CD4-positive, CD25-positive, alpha-beta regulatory T cell (primary cell): Measurements from ENCODE around the gene DUSP10. TPM values are rescaled to one million over a fixed set of nuclear protein-coding genes. Genes with fewer than 3 reads are reported as not detected.

ENCODE experiments used
- ATAC-seq, 2 donors: fragments of 150-1000 bp; cut with Tn5 transposase; one replicate each; pipeline ENCODE4 v1.10.0; 2021; ENCODE audit warnings: low read depth in 2 of 2, moderate number of reproducible peaks in 2 of 2, moderate library complexity in 1 of 2
- DNase-seq, 3 donors: peaks; one replicate each; pipeline versions ENCODE4 v3.0.0 to v3.0.0-alpha.2; 2012 to 2022; ENCODE audit warnings: mixed read lengths in 1 of 3
- H3K27ac ChIP-seq: one replicate; pipeline ENCODE4 v1.7.0; 2013; ENCODE audit warnings: mild to moderate bottlenecking, low read length; ENCODE audit not compliant: insufficient read depth, poor library complexity, severe bottlenecking
- H3K27me3 ChIP-seq: one replicate; pipeline ENCODE4 v1.7.0; 2013; ENCODE audit warnings: low read length; ENCODE audit not compliant: control insufficient read depth, insufficient read depth
- H3K36me3 ChIP-seq: one replicate; pipeline ENCODE4 v1.7.0; 2013; ENCODE audit warnings: mild to moderate bottlenecking, low read length, moderate library complexity; ENCODE audit not compliant: control insufficient read depth, insufficient read depth
- H3K4me1 ChIP-seq: 2 replicates; pipeline ENCODE4 v1.7.0; 2013; ENCODE audit warnings: mild to moderate bottlenecking, low read length; ENCODE audit not compliant: insufficient read depth, control insufficient read depth, poor library complexity, severe bottlenecking
- H3K4me3 ChIP-seq: one replicate; pipeline ENCODE4 v1.7.0; 2013; ENCODE audit warnings: low read depth, mild to moderate bottlenecking, low read length, moderate library complexity
- H3K9me3 ChIP-seq, 2 experiments: 1 replicate in 1 of 2; 2 replicates in 1 of 2; pipeline ENCODE4 v1.7.0; 2013; ENCODE audit warnings: low read length in 2 of 2, mild to moderate bottlenecking in 1 of 2, moderate library complexity in 1 of 2; ENCODE audit not compliant: control insufficient read depth in 2 of 2
- H3K27ac Mint-ChIP-seq, 3 donors: one replicate each; pipeline ENCODE4 v1.8.0; 2020 to 2022; ENCODE audit warnings: mild to moderate bottlenecking in 3 of 3, mixed read lengths in 3 of 3, moderate library complexity in 2 of 3
- H3K27me3 Mint-ChIP-seq: one replicate; pipeline ENCODE4 v1.8.0; 2022; ENCODE audit warnings: mild to moderate bottlenecking, mixed read lengths
- H3K36me3 Mint-ChIP-seq: one replicate; pipeline ENCODE4 v1.8.0; 2020; ENCODE audit warnings: mixed read lengths
- H3K4me1 Mint-ChIP-seq, 4 donors: one replicate each; pipeline ENCODE4 v1.8.0; 2020 to 2022; ENCODE audit warnings: mixed read lengths in 4 of 4, mild to moderate bottlenecking in 1 of 4
- H3K4me3 Mint-ChIP-seq, 4 donors: one replicate each; pipeline ENCODE4 v1.8.0; 2020 to 2022; ENCODE audit warnings: mild to moderate bottlenecking in 4 of 4, mixed read lengths in 4 of 4, moderate library complexity in 3 of 4
- H3K9me3 Mint-ChIP-seq, 7 donors: one replicate each; pipeline ENCODE4 v1.8.0; 2020 to 2022; ENCODE audit warnings: mixed read lengths in 7 of 7, mild to moderate bottlenecking in 3 of 7, moderate library complexity in 2 of 7
- polyA plus RNA-seq, 4 donors: library from polyadenylated mRNA; unstranded; fragments of 300-500 nt; fragmentation: Illumina TruSeq; gene quantifications; one replicate each; pipeline ENCODE4 v1.2.3, GENCODE V29; 2021
- total RNA-seq: library from RNA; stranded (reverse); gene quantifications from one replicate; pipeline ENCODE4 v1.2.3, GENCODE V29; 2022

Gene DUSP10
- total and polyA plus RNA-seq, 5 donors from 2014 or later: 30.7 to 251 (median 37.7) TPM

GRCh38 chr1:221723018-221723847 lies 18.7 kb downstream of the DUSP10 start:
- Histone ChIP-seq H3K4me1 (peaks cover 60% of the 10 kb centered on the region), H3K9me3 (peaks cover 2 to 11% of the 10 kb centered on the region in 2 experiments), H3K27me3 (no peaks in the 10 kb centered on the region), H3K4me3 (peak overlapping the region; percentile 17), H3K27ac (no peak overlapping the region), H3K36me3 (peaks cover 15% of the 10 kb centered on the region)
- peaks cover 42% of the 10 kb centered on the region for H3K36me3 Mint-ChIP-seq
- DNase-seq: no peak
- no peak for ATAC-seq
- H3K9me3 Mint-ChIP-seq: peaks cover 0 to 5% (median 2%) of the 10 kb centered on the region in 7 donors
- peaks cover 49 to 95% (median 75%) of the 10 kb centered on the region in 4 donors for H3K4me1 Mint-ChIP-seq
- no peaks in the 10 kb centered on the region for H3K27me3 Mint-ChIP-seq
- H3K4me3 Mint-ChIP-seq: peak overlapping the region in 2 of 4 donors; percentile 10 to 19
- peak overlapping the region; percentile 5 to 55 (median 44) for H3K27ac Mint-ChIP-seq

GRCh38 chr1:221722254-221723017 lies 19.5 kb downstream of the DUSP10 start:
- Histone ChIP-seq H3K27ac (no peak overlapping the region), H3K36me3 (peaks cover 15% of the 10 kb centered on the region), H3K27me3 (no peaks in the 10 kb centered on the region), H3K9me3 (peaks cover 2 to 11% of the 10 kb centered on the region in 2 experiments), H3K4me3 (peak overlapping the region; percentile 0), H3K4me1 (peaks cover 58% of the 10 kb centered on the region)
- DNase-seq: no peak
- ATAC-seq: no peak
- H3K27ac Mint-ChIP-seq: peak overlapping the region; percentile 44 to 67 (median 55)
- peaks cover 0 to 5% (median 2%) of the 10 kb centered on the region in 7 donors for H3K9me3 Mint-ChIP-seq
- peak overlapping the region in 2 of 4 donors; percentile 9 to 86 for H3K4me3 Mint-ChIP-seq
- peaks cover 49 to 94% (median 74%) of the 10 kb centered on the region in 4 donors for H3K4me1 Mint-ChIP-seq
- no peaks in the 10 kb centered on the region for H3K27me3 Mint-ChIP-seq
- peaks cover 43% of the 10 kb centered on the region for H3K36me3 Mint-ChIP-seq

- Histone ChIP-seq H3K27ac (no peak overlapping the region), H3K36me3 (peaks cover 15% of the 10 kb centered on the region), H3K27me3 (no peaks in the 10 kb centered on the region), H3K4me3 (no peak overlapping the region), H3K4me1 (peaks cover 61% of the 10 kb centered on the region), H3K9me3 (peaks cover 2 to 11% of the 10 kb centered on the region in 2 experiments)
- Mint-ChIP-seq H3K27me3 (no peaks in the 10 kb centered on the region), H3K4me3 (no peak overlapping the region), H3K36me3 (peaks cover 47% of the 10 kb centered on the region), H3K9me3 (peaks cover 0 to 7% (median 2%) of the 10 kb centered on the region in 7 donors), H3K27ac (peak overlapping the region in 2 of 3 donors; percentile 44 to 85), H3K4me1 (peaks cover 36 to 94% (median 74%) of the 10 kb centered on the region in 4 donors)
- ATAC-seq: no peak
- no peak for DNase-seq
Observed at GRCh38 chr1:221720545-221720944, 21.3 kb downstream of the DUSP10 start.

- ATAC-seq (no peak), DNase-seq (no peak)
- peaks cover 2 to 11% of the 10 kb centered on the region in 2 experiments for H3K9me3 ChIP-seq
- H3K27ac ChIP-seq: no peak overlapping the region
- Mint-ChIP-seq H3K9me3 (peaks cover 0 to 7% (median 2%) of the 10 kb centered on the region in 7 donors), H3K27me3 (no peaks in the 10 kb centered on the region), H3K36me3 (peaks cover 50% of the 10 kb centered on the region), H3K4me3 (peak overlapping the region in 2 of 4 donors; percentile 24 to 56), H3K4me1 (peaks cover 38 to 94% (median 74%) of the 10 kb centered on the region in 4 donors), H3K27ac (no peak overlapping the region)
- peaks cover 61% of the 10 kb centered on the region for H3K4me1 ChIP-seq
- no peaks in the 10 kb centered on the region for H3K27me3 ChIP-seq
- H3K4me3 ChIP-seq: no peak overlapping the region
- H3K36me3 ChIP-seq: peaks cover 15% of the 10 kb centered on the region
Observed at GRCh38 chr1:221719987-221720386, 21.9 kb downstream of the DUSP10 start.

GRCh38 chr1:221719278-221719597 lies 22.7 kb downstream of the DUSP10 start:
- Mint-ChIP-seq H3K27ac (no peak overlapping the region), H3K4me3 (peak overlapping the region in 2 of 4 donors; percentile 54 to 56), H3K27me3 (no peaks in the 10 kb centered on the region), H3K9me3 (peaks cover 0 to 7% (median 2%) of the 10 kb centered on the region in 7 donors), H3K36me3 (peaks cover 53% of the 10 kb centered on the region), H3K4me1 (peaks cover 46 to 95% (median 76%) of the 10 kb centered on the region in 4 donors)
- ATAC-seq (no peak), DNase-seq (no peak)
- Histone ChIP-seq H3K36me3 (peaks cover 18% of the 10 kb centered on the region), H3K27ac (no peak overlapping the region), H3K27me3 (no peaks in the 10 kb centered on the region), H3K9me3 (peaks cover 2 to 11% of the 10 kb centered on the region in 2 experiments), H3K4me1 (peaks cover 61% of the 10 kb centered on the region), H3K4me3 (peak overlapping the region; percentile 23)

- peaks cover 13% of the 10 kb centered on the region for H3K36me3 ChIP-seq
- H3K4me3 ChIP-seq: peak overlapping the region; percentile 23
- H3K27me3 ChIP-seq: no peaks in the 10 kb centered on the region
- H3K4me1 Mint-ChIP-seq: peaks cover 52 to 97% (median 81%) of the 10 kb centered on the region in 4 donors
- ATAC-seq (no peak), DNase-seq (no peak)
- H3K36me3 Mint-ChIP-seq: peaks cover 49% of the 10 kb centered on the region
- H3K4me1 ChIP-seq: peaks cover 67% of the 10 kb centered on the region
- peaks cover 2 to 6% of the 10 kb centered on the region in 2 experiments for H3K9me3 ChIP-seq
- peak overlapping the region in 2 of 4 donors; percentile 2 to 56 for H3K4me3 Mint-ChIP-seq
- no peak overlapping the region for H3K27ac ChIP-seq
- H3K27ac Mint-ChIP-seq: peak overlapping the region in 1 of 3 donors; percentile 33
- peaks cover 0 to 7% (median 0%) of the 10 kb centered on the region in 7 donors for H3K9me3 Mint-ChIP-seq
- H3K27me3 Mint-ChIP-seq: no peaks in the 10 kb centered on the region
Observed at GRCh38 chr1:221718381-221719277, 23.3 kb downstream of the DUSP10 start.

GRCh38 chr1:221717485-221717853 lies 24.4 kb downstream of the DUSP10 start:
- H3K9me3 ChIP-seq: no peaks in the 10 kb centered on the region
- DNase-seq: no peak
- H3K27me3 Mint-ChIP-seq: no peaks in the 10 kb centered on the region
- H3K4me3 ChIP-seq: no peak overlapping the region
- H3K27ac Mint-ChIP-seq: peak overlapping the region in 1 of 3 donors; percentile 63
- H3K4me1 Mint-ChIP-seq: peaks cover 53 to 97% (median 82%) of the 10 kb centered on the region in 4 donors
- no peak overlapping the region for H3K27ac ChIP-seq
- peaks cover 72% of the 10 kb centered on the region for H3K4me1 ChIP-seq
- peaks cover 40% of the 10 kb centered on the region for H3K36me3 Mint-ChIP-seq
- ATAC-seq: no peak
- no peaks in the 10 kb centered on the region for H3K27me3 ChIP-seq
- H3K36me3 ChIP-seq: peaks cover 5% of the 10 kb centered on the region
- peak overlapping the region in 3 of 4 donors; percentile 7 to 79 (median 38) for H3K4me3 Mint-ChIP-seq
- H3K9me3 Mint-ChIP-seq: peaks cover 0 to 3% (median 0%) of the 10 kb centered on the region in 7 donors
